Stimulated activated naive CD8-positive, alpha-beta T cell treated with anti-CD3 and anti-CD28 coated beads, Interleukin-15, amount 100 ng/mL, for 72 hours (primary cell): Measurements from ENCODE around the gene MAP3K15.
"Not testable (repeated sequence)": the region's sequence is repeated elsewhere in the genome, so short reads cannot be mapped to it uniquely, and the experiment has no call there.

Experiments used
- ATAC-seq: fragments of 150-1000 bp; cut with Tn5 transposase; 2 replicates; pipeline ENCODE4 v1.10.0; 2021; ENCODE audit warnings: mild to moderate bottlenecking, moderate library complexity
- DNase-seq, 2 donors: peaks; one replicate each; pipeline ENCODE4 v3.0.0; 2021 to 2022
- H3K27ac Mint-ChIP-seq, 2 donors: one replicate each; pipeline ENCODE4 v1.8.0; 2022; ENCODE audit warnings: mild to moderate bottlenecking in 2 of 2, mixed read lengths in 2 of 2, moderate library complexity in 2 of 2
- H3K27me3 Mint-ChIP-seq: one replicate; pipeline ENCODE4 v1.8.0; 2022; ENCODE audit warnings: mixed read lengths
- H3K4me1 Mint-ChIP-seq: one replicate; pipeline ENCODE4 v1.8.0; 2022; ENCODE audit warnings: mild to moderate bottlenecking, mixed read lengths
- H3K4me3 Mint-ChIP-seq, 2 donors: one replicate each; pipeline ENCODE4 v1.8.0; 2022; ENCODE audit warnings: mild to moderate bottlenecking in 2 of 2, mixed read lengths in 2 of 2, moderate library complexity in 1 of 2
- H3K9me3 Mint-ChIP-seq, 2 donors: one replicate each; pipeline ENCODE4 v1.8.0; 2022; ENCODE audit warnings: mixed read lengths in 2 of 2

The MAP3K15 gene

GRCh38 chrX:19479458-19479857 lies 35.9 kb downstream of the MAP3K15 start:
- no peak overlapping the region for H3K27ac Mint-ChIP-seq
- ATAC-seq (no peak), DNase-seq (no peak)
- H3K4me1 Mint-ChIP-seq, result no peaks in the 10 kb centered on the region
- H3K4me3 Mint-ChIP-seq, result no peak overlapping the region
- H3K27me3 Mint-ChIP-seq, result no peaks in the 10 kb centered on the region
- no peaks in the 10 kb centered on the region for H3K9me3 Mint-ChIP-seq

GRCh38 chrX:19468383-19468782 lies 46.9 kb downstream of the MAP3K15 start:
- ATAC-seq, H3K9me3 Mint-ChIP-seq, H3K27ac Mint-ChIP-seq, DNase-seq, H3K4me1 Mint-ChIP-seq, H3K4me3 Mint-ChIP-seq: not testable (repeated sequence)
- peaks cover 13% of the 10 kb centered on the region for H3K27me3 Mint-ChIP-seq

GRCh38 chrX:19462879-19463278 lies 52.4 kb downstream of the MAP3K15 start:
- Mint-ChIP-seq H3K9me3 (no peaks in the 10 kb centered on the region), H3K27ac (no peak overlapping the region), H3K4me3 (no peak overlapping the region), H3K27me3 (peaks cover 9% of the 10 kb centered on the region), H3K4me1 (no peaks in the 10 kb centered on the region)
- DNase-seq (no peak), ATAC-seq (no peak)

- Mint-ChIP-seq H3K27ac (no peak overlapping the region), H3K9me3 (no peaks in the 10 kb centered on the region), H3K27me3 (peaks cover 6% of the 10 kb centered on the region), H3K4me1 (no peaks in the 10 kb centered on the region), H3K4me3 (no peak overlapping the region)
- ATAC-seq, result no peak
- no peak for DNase-seq
These were observed 53.1 kb downstream of the MAP3K15 start for GRCh38 chrX:19462231-19462630.

- Mint-ChIP-seq H3K9me3 (no peaks in the 10 kb centered on the region), H3K27ac (no peak overlapping the region), H3K27me3 (no peaks in the 10 kb centered on the region), H3K4me3 (no peak overlapping the region), H3K4me1 (no peaks in the 10 kb centered on the region)
- DNase-seq, result no peak
- ATAC-seq, result no peak
These were observed 57.6 kb downstream of the MAP3K15 start for GRCh38 chrX:19457662-19458061.

GRCh38 chrX:19448077-19448476 lies 67.2 kb downstream of the MAP3K15 start:
- peaks cover 8% of the 10 kb centered on the region for H3K27me3 Mint-ChIP-seq
- H3K27ac Mint-ChIP-seq, result no peak overlapping the region
- no peaks in the 10 kb centered on the region for H3K4me1 Mint-ChIP-seq
- DNase-seq (no peak), ATAC-seq (no peak)
- H3K9me3 Mint-ChIP-seq, result no peaks in the 10 kb centered on the region
- H3K4me3 Mint-ChIP-seq, result no peak overlapping the region

GRCh38 chrX:19446397-19446796 lies 68.9 kb downstream of the MAP3K15 start:
- Mint-ChIP-seq H3K27me3 (peaks cover 8% of the 10 kb centered on the region), H3K4me3 (no peak overlapping the region), H3K27ac (no peak overlapping the region), H3K9me3 (no peaks in the 10 kb centered on the region), H3K4me1 (no peaks in the 10 kb centered on the region)
- ATAC-seq, result no peak
- no peak for DNase-seq

GRCh38 chrX:19445772-19446171 lies 69.5 kb downstream of the MAP3K15 start:
- not testable (repeated sequence) for H3K4me1 Mint-ChIP-seq

GRCh38 chrX:19443869-19444526 lies 71.3 kb downstream of the MAP3K15 start:
- Mint-ChIP-seq H3K27ac (no peak overlapping the region), H3K9me3 (no peaks in the 10 kb centered on the region), H3K27me3 (no peaks in the 10 kb centered on the region), H3K4me1 (no peaks in the 10 kb centered on the region), H3K4me3 (no peak overlapping the region)
- ATAC-seq (no peak), DNase-seq (no peak)

More at GRCh38 chrX:19445772-19446171, 69.5 kb downstream of the MAP3K15 start:
- ATAC-seq, H3K27me3 Mint-ChIP-seq, H3K9me3 Mint-ChIP-seq, H3K27ac Mint-ChIP-seq, H3K4me3 Mint-ChIP-seq, DNase-seq: not testable (repeated sequence)

GRCh38 chrX:19440713-19441112 lies 74.6 kb downstream of the MAP3K15 start:
- H3K4me3 Mint-ChIP-seq, result no peak overlapping the region

GRCh38 chrX:19422661-19423060 lies 92.6 kb downstream of the MAP3K15 start:
- DNase-seq, H3K27me3 Mint-ChIP-seq, H3K9me3 Mint-ChIP-seq, ATAC-seq, H3K4me1 Mint-ChIP-seq, H3K4me3 Mint-ChIP-seq, H3K27ac Mint-ChIP-seq: not testable (repeated sequence)

More at GRCh38 chrX:19440713-19441112, 74.6 kb downstream of the MAP3K15 start:
- Mint-ChIP-seq H3K27me3 (no peaks in the 10 kb centered on the region), H3K4me1 (no peaks in the 10 kb centered on the region), H3K27ac (no peak overlapping the region), H3K9me3 (no peaks in the 10 kb centered on the region)
- DNase-seq (no peak), ATAC-seq (no peak)

GRCh38 chrX:19410259-19410658 lies 105.0 kb downstream of the MAP3K15 start:
- DNase-seq (no peak), ATAC-seq (no peak)
- Mint-ChIP-seq H3K27ac (no peak overlapping the region), H3K4me3 (no peak overlapping the region), H3K9me3 (no peaks in the 10 kb centered on the region), H3K27me3 (peaks cover 5% of the 10 kb centered on the region), H3K4me1 (no peaks in the 10 kb centered on the region)

GRCh38 chrX:19403696-19404095 lies 111.6 kb downstream of the MAP3K15 start:
- Mint-ChIP-seq H3K4me1 (no peaks in the 10 kb centered on the region), H3K9me3 (no peaks in the 10 kb centered on the region), H3K27me3 (no peaks in the 10 kb centered on the region), H3K27ac (no peak overlapping the region), H3K4me3 (no peak overlapping the region)
- DNase-seq (no peak), ATAC-seq (no peak)

- no peak for DNase-seq
- Mint-ChIP-seq H3K27ac (no peak overlapping the region), H3K27me3 (no peaks in the 10 kb centered on the region), H3K4me1 (no peaks in the 10 kb centered on the region), H3K4me3 (no peak overlapping the region), H3K9me3 (no peaks in the 10 kb centered on the region)
- no peak for ATAC-seq
These were observed 122.6 kb downstream of the MAP3K15 start for GRCh38 chrX:19392703-19393102.

GRCh38 chrX:19392078-19392477 lies 123.2 kb downstream of the MAP3K15 start:
- no peak overlapping the region for H3K27ac Mint-ChIP-seq
- H3K4me3 Mint-ChIP-seq, result no peak overlapping the region
- no peaks in the 10 kb centered on the region for H3K9me3 Mint-ChIP-seq
- no peaks in the 10 kb centered on the region for H3K27me3 Mint-ChIP-seq
- ATAC-seq, result no peak
- no peaks in the 10 kb centered on the region for H3K4me1 Mint-ChIP-seq
- DNase-seq, result no peak

GRCh38 chrX:19389227-19389845 lies 126.0 kb downstream of the MAP3K15 start:
- no peaks in the 10 kb centered on the region for H3K27me3 Mint-ChIP-seq
- no peak overlapping the region for H3K4me3 Mint-ChIP-seq
- DNase-seq (no peak), ATAC-seq (no peak)
- H3K27ac Mint-ChIP-seq, result no peak overlapping the region
- no peaks in the 10 kb centered on the region for H3K4me1 Mint-ChIP-seq
- H3K9me3 Mint-ChIP-seq, result no peaks in the 10 kb centered on the region

- no peak for DNase-seq
- no peaks in the 10 kb centered on the region for H3K9me3 Mint-ChIP-seq
- H3K27ac Mint-ChIP-seq, result no peak overlapping the region
These were observed 126.6 kb downstream of the MAP3K15 start for GRCh38 chrX:19388741-19389140.

More at GRCh38 chrX:19388741-19389140, 126.6 kb downstream of the MAP3K15 start:
- H3K27me3 Mint-ChIP-seq, result no peaks in the 10 kb centered on the region
- no peaks in the 10 kb centered on the region for H3K4me1 Mint-ChIP-seq
- no peak for ATAC-seq
- no peak overlapping the region for H3K4me3 Mint-ChIP-seq
